Stimulated activated CD4-positive, alpha-beta T cell treated with anti-CD3 and anti-CD28 coated beads, Interleukin-15, amount 100 ng/mL, for 24 hours (primary cell): ENCODE measurements around the gene RBSN.
"Not testable (repeated sequence)": the region's sequence is repeated elsewhere in the genome, so short reads cannot be mapped to it uniquely, and the experiment has no call there.

Experiments used
- DNase-seq: peaks from one replicate; pipeline ENCODE4 v3.0.0-alpha.2; 2020

Gene RBSN

GRCh38 chr3:15098503-15099363 is at the start of gene RBSN:
TSS of gene RBSN (minus strand) at chr3:15099148. CDS start at chr3:15096120, 3,028 bp downstream.
- peak; percentile 97 for DNase-seq

- no peak for DNase-seq
Measured at GRCh38 chr3:15148614-15149013, 49.7 kb upstream of the RBSN start.

DNA sequence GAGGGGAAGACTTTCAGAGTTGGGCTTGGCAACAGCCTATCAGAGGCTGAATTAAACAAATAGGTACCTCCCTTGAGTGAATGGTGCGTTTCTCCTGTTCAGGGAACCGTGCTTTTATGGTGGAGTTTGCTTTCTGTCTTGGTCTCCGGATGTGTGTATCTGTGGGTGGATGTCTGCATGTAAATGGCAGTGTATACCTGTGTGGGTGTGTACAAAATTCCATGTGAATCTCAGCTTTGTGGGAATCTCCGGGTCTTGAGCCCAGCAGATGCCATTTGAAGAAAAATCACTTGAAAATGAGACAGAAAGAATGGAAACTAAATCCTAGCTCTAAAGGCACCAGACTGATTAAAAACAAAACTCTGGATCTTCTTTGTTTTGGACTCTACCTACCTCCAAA is 37.9 kb upstream of the RBSN start:
- not testable (repeated sequence) for DNase-seq

- DNase-seq: not testable (repeated sequence)
Measured at GRCh38 chr3:15134968-15135367, 36.0 kb upstream of the RBSN start.

GRCh38 chr3:15128403-15128802 is 29.5 kb upstream of the RBSN start:
- not testable (repeated sequence) for DNase-seq

- not testable (repeated sequence) for DNase-seq
Measured at GRCh38 chr3:15126975-15127374, 28.0 kb upstream of the RBSN start.

GRCh38 chr3:15122398-15122797 is 23.4 kb upstream of the RBSN start:
- DNase-seq: no peak

DNA sequence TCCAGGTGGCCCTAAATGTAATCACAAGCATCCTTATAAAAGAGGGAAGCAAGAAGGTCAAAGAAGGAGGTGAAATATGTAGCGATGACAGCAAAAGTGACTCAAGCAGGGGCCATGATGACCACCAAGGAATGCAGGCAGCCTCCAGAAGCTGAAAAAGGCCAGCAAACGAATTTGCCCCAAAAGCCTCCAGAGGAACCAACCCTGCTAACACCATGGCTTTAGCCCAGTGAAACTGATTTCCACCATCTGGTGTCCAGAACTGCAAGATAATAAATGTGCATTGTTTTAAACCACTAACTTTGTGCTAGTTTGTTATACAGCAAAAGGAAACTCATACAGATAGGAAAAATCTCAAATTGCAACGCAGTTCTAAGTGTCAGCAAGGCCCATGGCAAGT is 23.0 kb upstream of the RBSN start:
- DNase-seq: no peak

GRCh38 chr3:15120986-15121385 is 22.0 kb upstream of the RBSN start:
- no peak for DNase-seq

- no peak for DNase-seq
Measured at GRCh38 chr3:15117011-15117410, 18.1 kb upstream of the RBSN start.

DNA sequence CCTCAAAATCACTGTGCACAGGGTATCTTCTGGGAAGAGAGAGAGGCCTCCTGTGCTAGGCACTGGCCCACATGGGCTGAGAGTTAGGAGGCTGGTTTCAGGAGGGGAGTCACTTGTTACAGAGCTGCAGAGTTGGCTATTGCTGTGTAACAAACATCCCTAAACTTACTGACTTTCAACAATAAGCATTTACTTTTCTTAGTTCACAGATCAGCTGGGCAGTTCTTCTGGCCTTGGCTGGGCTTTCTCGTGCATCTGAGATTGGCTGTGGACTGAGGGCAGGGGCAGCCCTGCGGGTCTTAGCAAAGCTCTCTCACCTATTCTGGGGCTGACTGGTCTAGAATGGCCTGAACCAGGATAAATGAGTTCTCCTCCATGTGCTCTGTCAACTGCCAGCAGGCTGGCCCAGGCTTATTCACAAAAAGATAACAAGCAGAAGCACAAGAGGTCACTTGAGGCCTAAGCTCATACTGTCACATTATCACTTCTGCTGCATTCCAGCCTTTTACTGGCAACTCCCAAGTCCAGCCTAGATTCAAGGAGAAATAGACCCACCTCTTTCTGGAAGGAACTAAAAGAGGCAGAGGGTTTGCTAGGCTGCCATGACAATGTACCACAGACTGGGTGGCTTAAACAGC is 17.2 kb upstream of the RBSN start:
- DNase-seq: no peak

GRCh38 chr3:15114466-15115358 is 15.8 kb upstream of the RBSN start:
- no peak for DNase-seq

DNA sequence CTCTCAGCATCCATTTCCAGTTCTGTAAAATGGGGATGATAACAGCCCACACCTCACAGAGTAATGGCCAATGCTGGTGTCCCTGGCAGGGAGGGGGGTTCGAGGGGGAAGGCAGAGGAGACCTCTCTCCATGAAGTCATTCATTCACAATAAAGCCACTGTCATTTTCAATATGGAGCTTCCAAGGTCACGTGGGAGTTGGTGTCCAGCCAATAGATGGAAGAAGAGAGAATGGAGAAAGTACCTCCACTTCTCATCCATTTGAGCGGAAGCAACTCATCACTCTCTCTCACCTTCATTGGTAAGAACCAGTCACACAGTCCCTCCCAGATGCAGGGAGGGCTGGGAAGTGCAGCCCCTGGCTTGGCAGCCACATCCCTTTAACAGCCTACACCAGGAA is 14.9 kb upstream of the RBSN start:
- DNase-seq: no peak

DNA sequence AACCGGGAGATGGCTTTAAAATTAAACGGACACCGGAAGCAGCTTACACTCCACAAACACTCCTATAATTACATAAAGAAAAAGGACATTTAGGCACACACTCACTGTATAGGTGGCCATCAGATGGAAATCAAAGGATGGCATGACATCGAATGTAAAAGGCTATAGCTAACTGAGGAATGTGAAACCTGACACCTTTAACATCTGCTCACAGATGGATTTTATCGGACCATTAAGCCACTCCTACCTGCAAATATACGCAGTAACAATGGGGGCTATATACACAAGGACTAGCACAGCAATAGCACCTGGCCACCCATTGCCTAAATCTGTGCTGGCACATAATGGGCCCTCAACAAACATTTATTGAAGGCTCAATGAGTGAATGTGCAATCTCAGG is 14.5 kb upstream of the RBSN start:
- no peak for DNase-seq

- no peak for DNase-seq
Measured at GRCh38 chr3:15112011-15112410, 13.1 kb upstream of the RBSN start.

DNA sequence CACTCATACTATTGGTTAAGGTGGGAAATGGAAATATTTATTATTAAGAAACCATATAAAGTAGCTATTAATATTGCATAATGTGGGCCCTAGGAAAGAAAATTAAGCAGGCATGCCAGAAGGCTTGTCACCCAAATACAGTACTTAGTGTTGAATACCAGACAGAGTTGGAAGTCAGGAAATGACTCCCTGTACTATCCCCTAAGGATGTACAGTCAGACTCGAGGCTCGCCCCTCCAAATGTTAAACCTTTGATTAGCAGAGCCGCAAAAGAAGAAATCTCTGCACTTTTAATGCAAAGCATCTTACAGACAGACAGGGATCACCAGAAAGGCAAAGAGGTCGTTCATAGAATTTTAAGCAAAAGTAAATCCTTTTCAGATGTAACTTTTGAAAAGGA is 11.3 kb upstream of the RBSN start:
- no peak for DNase-seq

DNA sequence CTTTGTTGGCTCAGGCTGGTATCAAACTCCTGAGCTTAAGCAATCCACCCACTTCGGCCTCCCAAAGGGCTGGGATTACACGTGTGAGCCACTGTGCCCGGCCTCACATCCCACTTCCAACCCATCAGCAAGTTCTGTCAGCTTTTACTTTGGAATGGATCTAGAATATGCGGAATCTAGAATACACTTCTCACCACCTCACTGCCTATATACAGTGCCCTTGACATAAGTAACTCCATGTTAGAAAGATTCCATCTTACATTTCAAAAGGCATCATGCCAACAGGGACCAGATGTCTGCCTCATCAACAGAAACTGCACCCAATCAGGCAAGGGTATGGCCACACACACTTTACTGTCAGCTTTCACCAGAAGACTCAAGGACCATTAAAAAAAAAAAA is 9.9 kb upstream of the RBSN start:
- no peak for DNase-seq

GRCh38 chr3:15108082-15108545 is 9.2 kb upstream of the RBSN start:
- peak; percentile 83 for DNase-seq

GRCh38 chr3:15107075-15107947 is 8.4 kb upstream of the RBSN start:
- DNase-seq: no peak

GRCh38 chr3:15102836-15103235 is 3.9 kb upstream of the RBSN start:
- DNase-seq: no peak

DNA sequence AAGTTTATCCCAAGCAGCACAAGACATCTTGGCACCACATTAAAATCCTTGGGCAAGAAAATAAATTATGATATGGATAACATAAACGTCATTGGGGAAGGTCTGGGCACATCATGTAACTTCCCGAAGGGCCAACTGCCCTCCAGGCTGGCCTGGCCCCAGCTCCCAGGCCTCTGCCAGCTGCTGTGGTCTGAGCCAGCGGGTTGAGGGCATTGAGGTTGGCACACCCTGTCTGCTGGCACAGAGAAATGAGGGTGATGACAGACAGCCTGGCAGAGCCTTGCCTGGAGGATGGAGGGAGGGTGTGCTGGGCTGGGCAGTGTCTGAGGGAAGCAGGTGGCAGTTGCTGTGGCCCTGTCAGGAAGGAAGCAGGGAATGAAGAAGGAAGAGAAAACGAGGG is 3.3 kb upstream of the RBSN start:
- no peak for DNase-seq
